ENCODE measurements around the gene KRTAP10-8.

DNA sequence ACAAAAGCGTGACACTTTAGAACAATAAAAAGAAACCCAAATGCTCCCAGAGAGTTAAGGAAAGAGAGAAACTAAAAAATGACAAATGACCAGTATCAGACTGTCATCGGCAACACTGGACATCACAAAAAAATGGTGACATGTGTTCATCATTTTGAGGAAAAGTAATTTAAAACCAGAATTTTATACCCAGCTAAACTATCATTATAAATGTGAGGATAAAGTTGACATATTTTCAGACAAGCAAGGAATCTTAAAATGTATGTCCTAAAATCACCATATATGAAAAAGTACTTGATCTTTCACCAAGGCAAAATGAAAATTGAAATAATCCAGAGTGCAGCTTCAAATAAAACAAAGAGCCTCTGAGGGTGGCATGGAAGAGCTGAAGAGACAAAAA is 33.0 kb downstream of the KRTAP10-8 start:
- TF ChIP-seq SUZ12 (IDR thresholded peaks at IDR 0.05; ENCODE audit: extremely low read depth, insufficient read depth, insufficient read length) (no peak), ZNF274 (IDR thresholded peaks at IDR 0.05; ENCODE audit: low read depth, low read length) (no peak), YY1 (IDR thresholded peaks at IDR 0.05; ENCODE audit: insufficient read depth, insufficient read length) (no peak)

Data from NT2/D1 (cell line).